HG03457 (cell line): ENCODE measurements around the gene XPNPEP1.

Experiments used
- ATAC-seq: cut with Tn5 transposase; IDR thresholded peaks from one replicate; pipeline ENCODE4 v1.9.1; 2021; ENCODE audit warnings: moderate number of reproducible peaks; ENCODE audit not compliant: unreplicated experiment

Gene XPNPEP1

DNA sequence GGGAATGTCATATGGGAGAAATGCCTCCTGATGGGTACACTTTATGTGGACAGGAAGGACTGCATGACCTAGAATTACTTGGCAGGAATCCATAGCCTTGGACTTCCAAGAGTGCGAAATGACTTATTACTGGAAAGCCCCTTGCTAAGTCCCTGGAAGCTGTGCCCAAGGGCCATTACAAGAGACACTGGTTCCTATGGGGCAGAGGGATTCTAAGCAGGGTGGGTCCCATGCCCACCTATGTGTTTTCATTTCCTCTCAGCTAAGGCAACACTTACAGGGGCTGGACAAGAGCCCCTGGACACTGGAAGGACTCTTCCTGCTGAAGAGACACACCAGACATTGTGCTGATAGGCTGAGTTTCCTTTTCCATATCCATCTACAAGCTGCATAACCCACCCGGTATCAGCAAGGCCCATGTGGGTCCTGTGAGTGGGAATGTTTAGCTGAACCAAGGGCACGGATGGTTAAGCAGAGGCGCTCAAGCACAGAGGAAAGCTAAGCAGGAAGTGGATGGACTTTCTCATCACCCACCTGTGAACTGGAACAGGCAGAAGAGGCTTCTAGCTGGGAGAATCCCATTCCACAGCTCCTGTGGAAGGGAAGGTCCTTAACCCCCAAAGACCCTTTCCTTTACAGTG is 56.2 kb downstream of the XPNPEP1 start:
- ATAC-seq, result no peak

DNA sequence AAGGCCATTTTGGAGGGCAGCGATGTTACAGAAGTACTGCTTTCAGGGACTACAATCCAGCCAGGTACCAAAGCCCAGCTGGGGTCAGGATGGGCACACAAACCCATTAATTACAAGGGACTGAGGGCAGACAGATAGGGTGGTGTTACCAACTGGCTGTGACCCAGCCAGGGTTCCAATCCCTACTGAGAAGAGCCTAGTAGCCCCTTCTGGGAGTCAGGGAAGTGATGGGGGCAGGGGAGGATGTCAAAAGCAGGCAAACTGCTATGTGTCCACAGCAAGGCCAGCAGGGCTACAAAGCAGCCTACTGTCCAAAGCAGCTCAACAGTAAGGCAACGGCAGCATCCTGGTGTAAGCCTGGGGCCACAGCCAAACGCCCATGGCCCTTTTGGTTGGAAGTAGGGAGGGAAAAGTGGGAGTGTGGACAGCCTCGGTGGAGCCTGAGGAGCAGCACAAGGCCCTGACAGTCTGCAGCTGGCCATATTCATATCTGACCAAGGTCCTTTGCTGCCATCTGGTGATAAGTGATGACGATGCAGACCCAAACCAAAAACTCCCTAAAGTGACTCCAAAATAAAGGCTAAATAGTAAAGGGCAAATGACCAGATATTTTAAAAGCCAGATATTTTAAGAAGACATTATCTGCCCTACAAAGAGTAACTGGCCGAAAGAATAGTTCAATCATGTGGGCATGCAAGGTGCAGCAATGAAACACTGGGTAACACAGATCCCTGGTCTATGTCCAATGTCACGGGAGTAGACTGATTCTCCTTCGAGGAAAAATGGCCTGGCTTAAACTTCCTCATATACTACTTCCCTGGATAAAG is 56.9 kb downstream of the XPNPEP1 start:
- no peak for ATAC-seq

DNA sequence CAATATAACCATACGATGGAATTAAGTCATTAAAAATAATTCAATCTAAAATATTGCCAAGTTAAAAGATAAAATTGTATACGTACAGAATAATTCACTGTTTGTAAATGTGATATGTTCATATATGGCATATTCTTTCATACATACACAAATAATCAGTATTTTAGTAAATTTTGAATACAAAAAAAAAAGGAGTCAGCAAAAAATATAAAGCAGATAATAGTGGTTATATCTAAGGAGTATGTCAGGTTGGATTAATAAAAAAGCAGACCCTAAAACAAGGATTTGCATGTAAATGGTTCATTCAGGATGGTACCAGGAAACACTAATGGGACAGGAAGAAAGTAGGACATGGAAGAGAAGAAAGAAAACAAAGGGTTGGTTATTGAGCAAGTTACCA is 59.5 kb downstream of the XPNPEP1 start:
- no peak for ATAC-seq

DNA sequence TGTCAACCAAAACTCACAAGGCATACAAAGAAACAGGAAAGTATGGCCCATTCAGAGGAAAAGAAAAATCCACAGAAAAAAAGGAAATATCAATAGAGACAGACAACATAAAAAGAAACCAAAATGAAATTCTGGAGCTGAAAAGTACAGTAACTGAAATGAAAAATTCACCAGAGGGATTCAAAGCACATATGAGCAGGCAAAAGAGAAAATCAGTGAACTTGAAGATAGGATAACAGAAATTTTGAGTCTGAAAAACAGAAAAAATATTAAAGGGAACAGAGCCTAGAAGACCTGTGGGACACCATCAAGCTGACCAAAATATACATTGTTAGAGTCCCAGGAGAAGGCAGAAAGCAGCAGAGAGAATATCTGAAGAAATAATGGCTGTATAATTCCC is 60.6 kb downstream of the XPNPEP1 start:
- ATAC-seq, result no peak

- ATAC-seq, result no peak
Observed at GRCh38 chr10:109862041-109862440, 61.3 kb downstream of the XPNPEP1 start.

DNA sequence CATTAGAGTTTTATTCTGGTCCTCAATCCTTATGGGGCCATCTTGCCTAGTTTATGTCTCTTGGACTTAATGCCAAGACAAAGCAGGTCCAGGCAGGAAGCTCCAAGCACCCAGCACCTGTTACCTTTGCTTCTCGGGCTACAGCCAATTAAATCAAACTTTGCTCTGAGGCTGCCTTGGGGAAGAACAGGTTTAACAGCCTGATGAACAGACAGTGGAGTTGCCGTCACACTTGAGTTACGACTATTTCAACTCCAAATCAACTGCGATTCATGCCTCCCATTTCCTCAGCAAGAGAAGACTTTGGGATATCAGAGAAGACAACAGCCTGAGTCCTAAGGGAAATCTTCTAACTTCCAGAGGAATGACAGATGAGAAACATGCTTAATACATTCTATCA is 62.2 kb downstream of the XPNPEP1 start:
- no peak for ATAC-seq

- no peak for ATAC-seq
Observed at GRCh38 chr10:109859221-109859620, 64.1 kb downstream of the XPNPEP1 start.

DNA sequence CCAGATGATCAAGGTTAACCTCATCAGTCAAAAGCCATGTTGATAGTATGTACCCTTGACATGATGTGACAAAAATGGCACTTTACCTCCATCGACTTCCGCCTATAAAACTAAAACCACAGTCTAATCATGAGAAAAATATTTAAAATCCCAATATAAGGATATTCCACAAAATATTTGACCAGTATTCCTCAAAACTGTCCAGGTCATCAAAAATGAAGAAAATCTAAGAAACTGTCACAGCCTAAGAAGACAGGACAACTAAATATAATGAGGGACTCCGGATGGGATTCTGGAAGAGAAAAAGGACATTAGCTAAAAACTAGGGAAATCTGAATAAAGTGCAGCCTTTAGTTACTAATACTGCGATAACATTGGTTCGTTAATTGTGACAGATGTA is 67.6 kb downstream of the XPNPEP1 start:
- no peak for ATAC-seq

DNA sequence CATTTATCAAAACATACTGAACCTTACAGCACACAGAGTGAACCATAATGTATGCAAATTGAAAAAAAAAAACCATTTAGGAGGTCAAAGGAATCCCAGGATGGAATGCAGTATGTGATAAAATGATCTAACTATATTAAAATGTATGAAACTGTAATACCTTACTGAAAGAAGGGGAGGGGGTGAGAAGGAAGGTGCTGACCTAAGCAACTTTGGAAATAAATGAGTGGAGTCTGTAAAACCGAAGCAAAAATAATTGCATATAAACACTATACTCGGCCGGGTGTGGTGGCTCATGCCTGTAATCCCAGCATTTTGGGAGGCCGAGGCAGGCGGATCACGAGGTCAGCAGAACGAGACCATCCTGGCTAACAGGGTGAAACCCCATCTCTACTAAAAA is 69.4 kb downstream of the XPNPEP1 start:
- ATAC-seq, result no peak

DNA sequence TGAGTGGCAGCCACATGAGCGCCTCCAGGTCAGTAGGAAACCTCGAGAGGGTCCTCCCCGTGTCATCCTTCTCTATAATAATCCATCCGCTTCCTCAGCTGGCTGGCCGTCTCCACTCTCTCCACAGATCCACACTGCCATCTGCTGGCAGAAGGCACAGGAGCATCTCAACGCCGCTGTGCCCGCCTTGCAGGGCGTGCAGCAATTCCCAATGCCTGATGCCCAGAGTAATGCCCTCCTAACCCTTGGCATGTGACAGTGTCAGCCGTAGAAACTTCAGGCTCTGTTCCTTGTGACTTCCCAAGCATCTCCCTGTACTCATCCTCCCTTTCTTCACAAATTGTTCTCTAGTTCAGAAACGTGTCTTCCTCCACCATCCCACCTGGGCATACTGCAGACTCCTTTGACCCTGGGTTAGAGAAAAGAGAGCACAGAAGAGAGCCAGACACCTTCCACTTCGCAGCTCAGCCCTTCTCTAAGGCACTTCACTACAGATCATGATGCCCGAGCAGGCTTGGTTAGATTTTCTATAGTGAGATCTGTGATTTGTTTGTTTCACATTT is 70.8 kb downstream of the XPNPEP1 start:
- peak; percentile 96 for ATAC-seq

DNA sequence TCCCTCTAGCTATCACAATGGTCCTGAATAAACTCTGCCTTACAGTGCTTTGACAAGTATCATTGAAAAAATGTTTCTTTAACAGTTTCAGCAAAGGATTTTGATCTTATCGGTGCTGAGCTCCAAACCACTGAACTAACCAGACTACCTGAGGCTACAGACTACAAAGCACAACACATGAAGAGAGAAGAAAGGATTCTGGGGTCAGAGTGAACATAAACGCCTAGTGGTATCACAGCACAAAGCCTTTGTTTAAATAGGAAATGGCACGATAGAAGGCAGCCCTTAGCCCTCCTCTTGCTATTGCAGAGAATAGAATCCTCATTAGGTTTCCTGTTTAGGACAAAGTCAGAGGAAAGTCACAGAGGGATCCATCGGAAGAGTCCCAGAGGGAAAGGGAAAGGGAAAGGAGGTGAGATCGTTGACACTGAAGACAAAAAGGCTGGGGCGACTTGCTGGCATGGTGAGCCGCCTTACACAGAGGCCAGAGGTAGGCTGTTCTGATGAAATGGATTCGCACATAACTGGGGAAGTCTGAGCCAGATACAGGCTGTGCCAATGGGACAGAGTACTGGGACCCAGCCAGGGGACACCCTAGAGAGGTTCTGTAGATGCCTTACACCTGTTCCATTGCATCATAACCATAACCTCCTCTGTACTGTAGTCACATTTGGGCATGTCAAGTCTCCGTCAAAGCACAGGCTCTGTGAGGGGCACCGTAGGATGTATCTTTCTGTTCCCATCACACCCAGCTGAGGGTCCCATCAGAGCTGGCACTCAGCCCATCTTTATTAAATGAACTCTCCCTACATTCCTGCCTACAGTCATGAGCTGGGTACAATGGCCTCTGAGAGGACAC is 71.5 kb downstream of the XPNPEP1 start:
- peak; percentile 21 for ATAC-seq

DNA sequence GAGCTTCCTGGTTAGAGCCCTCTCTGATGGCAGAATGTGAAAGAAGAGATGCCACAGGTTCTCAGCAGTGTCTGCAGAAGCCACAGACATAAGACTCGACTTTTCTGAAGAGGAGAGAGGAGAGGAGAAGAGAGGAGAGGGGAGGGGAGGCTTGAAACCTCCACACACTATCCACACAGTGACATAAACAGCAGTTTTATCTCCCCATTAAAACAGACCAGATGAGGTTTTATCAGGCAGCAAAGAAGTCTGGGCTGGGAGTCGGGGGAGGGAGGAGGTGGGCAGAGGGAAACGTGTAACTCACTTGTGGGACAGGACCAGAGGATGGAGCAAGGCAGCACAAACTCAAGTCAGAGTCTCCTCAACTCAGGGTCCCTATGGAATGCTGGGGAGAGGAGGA is 76.5 kb downstream of the XPNPEP1 start:
- ATAC-seq, result no peak

GRCh38 chr10:109845308-109845707 is 78.0 kb downstream of the XPNPEP1 start:
- no peak for ATAC-seq

GRCh38 chr10:109838592-109839244 is 84.6 kb downstream of the XPNPEP1 start:
- no peak for ATAC-seq

GRCh38 chr10:109837384-109837783 is 85.9 kb downstream of the XPNPEP1 start:
- no peak for ATAC-seq

GRCh38 chr10:109835257-109835656 is 88.1 kb downstream of the XPNPEP1 start:
- no peak for ATAC-seq

DNA sequence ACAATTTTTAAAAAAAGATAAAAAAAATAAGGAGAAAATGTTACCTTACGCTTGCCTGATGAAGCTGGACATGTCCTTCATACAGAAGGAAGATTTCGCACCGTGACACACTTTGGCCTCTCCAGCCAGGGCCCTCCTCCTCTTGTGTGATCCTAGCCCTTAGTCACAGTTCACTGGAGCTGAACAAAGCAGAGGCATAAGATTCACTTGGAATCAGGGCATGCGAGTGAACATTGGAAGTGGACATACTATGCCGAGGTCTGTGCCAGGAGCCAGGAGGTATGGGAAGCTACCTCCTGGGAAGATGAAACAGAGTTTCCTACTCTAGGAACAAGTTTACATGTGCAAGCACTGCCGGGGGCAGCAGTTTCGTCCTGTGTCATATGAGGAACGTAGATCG is 91.5 kb downstream of the XPNPEP1 start:
- ATAC-seq, result no peak

- ATAC-seq, result no peak
Observed at GRCh38 chr10:109824206-109824605, 99.1 kb downstream of the XPNPEP1 start.

DNA sequence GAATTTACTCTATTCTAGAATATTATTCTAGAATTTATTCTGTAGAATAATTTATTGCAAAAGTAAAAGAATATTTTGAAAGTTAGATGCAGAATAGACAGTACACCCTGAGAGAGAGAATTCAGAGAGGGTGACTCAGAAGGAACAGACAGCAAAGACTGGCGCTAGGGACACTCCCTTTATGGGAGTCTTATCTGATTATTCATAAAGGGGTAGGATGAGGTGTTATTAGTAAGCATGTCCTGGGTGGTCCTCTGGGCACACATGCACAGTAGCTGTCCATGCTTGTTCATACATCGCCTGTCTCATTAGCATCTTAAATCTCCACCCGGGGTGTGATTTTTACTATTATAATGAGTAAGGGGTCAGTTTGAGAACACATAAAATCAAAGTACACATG is 100.1 kb downstream of the XPNPEP1 start:
- ATAC-seq, result no peak

DNA sequence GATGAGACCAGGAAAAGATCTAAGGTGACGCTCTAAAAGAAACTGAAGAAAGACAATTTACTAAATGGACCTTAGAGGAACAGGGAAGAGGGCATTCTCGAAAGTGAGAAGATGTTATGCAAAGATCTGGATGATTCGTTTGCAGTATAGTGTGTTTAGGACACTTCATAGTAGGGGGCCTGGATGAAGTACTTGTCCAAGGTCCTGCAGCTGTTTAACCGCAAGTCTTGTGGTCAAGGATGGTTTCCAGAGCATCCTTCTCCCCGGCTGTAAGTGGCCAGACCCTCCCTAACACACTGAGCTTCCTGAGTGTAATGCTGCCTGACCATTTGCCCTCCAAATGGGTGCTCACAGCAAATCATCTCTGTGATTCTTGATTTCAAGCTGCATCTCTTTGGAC is 101.6 kb downstream of the XPNPEP1 start:
- ATAC-seq, result no peak
